Skeletal muscle tissue (tissue), 4 donors: ENCODE data around the gene TXK. TPM values are rescaled to one million over a fixed set of nuclear protein-coding genes. Genes with fewer than 3 reads are reported as not detected.

Experiments used
- H3K27ac ChIP-seq: one replicate; pipeline ENCODE4 v1.7.0; 2013; ENCODE audit warnings: mild to moderate bottlenecking, low read depth, low read length, inconsistent platforms
- H3K27me3 ChIP-seq, 3 donors: one replicate each; pipeline ENCODE4 v1.7.0; 2013; ENCODE audit warnings: low read length in 3 of 3; ENCODE audit not compliant: control insufficient read depth in 3 of 3, insufficient read depth in 3 of 3
- H3K36me3 ChIP-seq, 3 donors: one replicate each; pipeline ENCODE4 v1.7.0; 2013; ENCODE audit warnings: low read length in 3 of 3; ENCODE audit not compliant: control insufficient read depth in 3 of 3, insufficient read depth in 3 of 3
- H3K4me1 ChIP-seq, 3 donors: one replicate each; pipeline ENCODE4 v1.7.0; 2013; ENCODE audit warnings: low read length in 3 of 3, mild to moderate bottlenecking in 3 of 3; ENCODE audit not compliant: control insufficient read depth in 3 of 3, insufficient read depth in 3 of 3
- H3K4me3 ChIP-seq, 3 donors: one replicate each; pipeline ENCODE4 v1.7.0; 2013; ENCODE audit warnings: low read length in 3 of 3
- H3K9ac ChIP-seq, 3 donors: one replicate each; pipeline ENCODE4 v1.7.0; 2013; ENCODE audit warnings: low read length in 3 of 3, mild to moderate bottlenecking in 3 of 3, moderate library complexity in 2 of 3, low read depth in 1 of 3
- H3K9me3 ChIP-seq, 3 donors: one replicate each; pipeline ENCODE4 v1.7.0; 2013; ENCODE audit warnings: low read length in 3 of 3; ENCODE audit not compliant: control insufficient read depth in 3 of 3
- total RNA-seq: library from RNA; depleted of rRNA; stranded (reverse); fragments of >200 nt; gene quantifications from one replicate; pipeline ENCODE4 v1.2.3, GENCODE V29; 2014
- donor health status: Osteomylitis.

TXK gene
- total RNA-seq, 1 donor from 2014 or later = 0.52 TPM

GRCh38 chr4:48138936-48139335 is 4.9 kb upstream of the TXK start:
- H3K36me3 ChIP-seq = peaks cover 0 to 14% (median 8%) of the 10 kb centered on the region in 3 donors
- no peak overlapping the region for H3K9ac ChIP-seq
- H3K27me3 ChIP-seq = no peaks in the 10 kb centered on the region
- no peaks in the 10 kb centered on the region for H3K9me3 ChIP-seq
- no peaks in the 10 kb centered on the region for H3K4me1 ChIP-seq
- no peak overlapping the region for H3K27ac ChIP-seq
- no peak overlapping the region for H3K4me3 ChIP-seq

GRCh38 chr4:48138511-48138910 is 4.5 kb upstream of the TXK start:
- Histone ChIP-seq H3K4me1 (no peaks in the 10 kb centered on the region), H3K9me3 (no peaks in the 10 kb centered on the region), H3K27ac (no peak overlapping the region), H3K36me3 (peaks cover 0 to 14% (median 8%) of the 10 kb centered on the region in 3 donors), H3K4me3 (no peak overlapping the region), H3K27me3 (no peaks in the 10 kb centered on the region), H3K9ac (no peak overlapping the region)

- Histone ChIP-seq H3K27me3 (no peaks in the 10 kb centered on the region), H3K27ac (no peak overlapping the region), H3K4me3 (no peak overlapping the region), H3K9ac (no peak overlapping the region), H3K4me1 (no peaks in the 10 kb centered on the region), H3K9me3 (no peaks in the 10 kb centered on the region), H3K36me3 (peaks cover 0 to 14% (median 8%) of the 10 kb centered on the region in 3 donors)
Measured at GRCh38 chr4:48137846-48138245, 3.8 kb upstream of the TXK start.

GRCh38 chr4:48133669-48134068 is 381 bp downstream of the TXK start:
- Histone ChIP-seq H3K4me3 (no peak overlapping the region), H3K9me3 (no peaks in the 10 kb centered on the region), H3K27ac (no peak overlapping the region), H3K27me3 (no peaks in the 10 kb centered on the region), H3K36me3 (peaks cover 0 to 14% (median 8%) of the 10 kb centered on the region in 3 donors), H3K4me1 (no peaks in the 10 kb centered on the region), H3K9ac (no peak overlapping the region)

- H3K9me3 ChIP-seq = no peaks in the 10 kb centered on the region
- H3K36me3 ChIP-seq = peaks cover 0 to 10% (median 8%) of the 10 kb centered on the region in 3 donors
- H3K4me1 ChIP-seq = peaks cover 4 to 8% (median 6%) of the 10 kb centered on the region in 3 donors
- H3K4me3 ChIP-seq = no peak overlapping the region
- no peak overlapping the region for H3K27ac ChIP-seq
- H3K27me3 ChIP-seq = no peaks in the 10 kb centered on the region
- H3K9ac ChIP-seq = no peak overlapping the region
Measured at GRCh38 chr4:48131736-48132135, 2.3 kb downstream of the TXK start.

GRCh38 chr4:48130100-48130499 is 4.0 kb downstream of the TXK start:
- Histone ChIP-seq H3K36me3 (no peaks in the 10 kb centered on the region), H3K9me3 (no peaks in the 10 kb centered on the region), H3K4me3 (no peak overlapping the region), H3K27ac (no peak overlapping the region), H3K27me3 (peaks cover 0 to 2% (median 0%) of the 10 kb centered on the region in 3 donors), H3K4me1 (peaks cover 4 to 8% (median 6%) of the 10 kb centered on the region in 3 donors), H3K9ac (no peak overlapping the region)

- Histone ChIP-seq H3K27me3 (peaks cover 0 to 2% (median 0%) of the 10 kb centered on the region in 3 donors), H3K9ac (no peak overlapping the region), H3K36me3 (no peaks in the 10 kb centered on the region), H3K4me3 (no peak overlapping the region), H3K9me3 (no peaks in the 10 kb centered on the region), H3K27ac (no peak overlapping the region), H3K4me1 (peaks cover 4 to 8% (median 6%) of the 10 kb centered on the region in 3 donors)
Measured at GRCh38 chr4:48129307-48130014, 4.6 kb downstream of the TXK start.

GRCh38 chr4:48127682-48128404 is 6.2 kb downstream of the TXK start:
- H3K36me3 ChIP-seq = no peaks in the 10 kb centered on the region
- no peaks in the 10 kb centered on the region for H3K9me3 ChIP-seq
- no peak overlapping the region for H3K27ac ChIP-seq
- H3K4me1 ChIP-seq = peaks cover 4 to 8% (median 6%) of the 10 kb centered on the region in 3 donors
- peak overlapping the region in 2 of 3 donors; percentile 36 to 45 for H3K4me3 ChIP-seq
- peaks cover 0 to 2% (median 0%) of the 10 kb centered on the region in 3 donors for H3K27me3 ChIP-seq
- H3K9ac ChIP-seq = no peak overlapping the region

- Histone ChIP-seq H3K9me3 (no peaks in the 10 kb centered on the region), H3K4me3 (no peak overlapping the region), H3K9ac (no peak overlapping the region), H3K27me3 (peaks cover 0 to 2% (median 0%) of the 10 kb centered on the region in 3 donors), H3K36me3 (no peaks in the 10 kb centered on the region), H3K27ac (no peak overlapping the region), H3K4me1 (peaks cover 4 to 8% (median 6%) of the 10 kb centered on the region in 3 donors)
Measured at GRCh38 chr4:48127231-48127630, 6.8 kb downstream of the TXK start.

GRCh38 chr4:48126621-48127020 is 7.4 kb downstream of the TXK start:
- H3K27me3 ChIP-seq = peaks cover 0 to 2% (median 0%) of the 10 kb centered on the region in 3 donors
- no peak overlapping the region for H3K9ac ChIP-seq
- H3K27ac ChIP-seq = no peak overlapping the region
- H3K4me1 ChIP-seq = peaks cover 4 to 8% (median 6%) of the 10 kb centered on the region in 3 donors
- no peak overlapping the region for H3K4me3 ChIP-seq
- H3K9me3 ChIP-seq = no peaks in the 10 kb centered on the region
- H3K36me3 ChIP-seq = no peaks in the 10 kb centered on the region
